ENCODE results near the gene DNM3. TPM values are rescaled to one million over a fixed set of nuclear protein-coding genes. Genes with fewer than 3 reads are reported as not detected.

The DNM3 gene
- polyA plus RNA-seq, 1 donor (not counting 4 experiments of a cell fraction or from before 2014, with no cell fraction given), result 2.0 TPM

DNA sequence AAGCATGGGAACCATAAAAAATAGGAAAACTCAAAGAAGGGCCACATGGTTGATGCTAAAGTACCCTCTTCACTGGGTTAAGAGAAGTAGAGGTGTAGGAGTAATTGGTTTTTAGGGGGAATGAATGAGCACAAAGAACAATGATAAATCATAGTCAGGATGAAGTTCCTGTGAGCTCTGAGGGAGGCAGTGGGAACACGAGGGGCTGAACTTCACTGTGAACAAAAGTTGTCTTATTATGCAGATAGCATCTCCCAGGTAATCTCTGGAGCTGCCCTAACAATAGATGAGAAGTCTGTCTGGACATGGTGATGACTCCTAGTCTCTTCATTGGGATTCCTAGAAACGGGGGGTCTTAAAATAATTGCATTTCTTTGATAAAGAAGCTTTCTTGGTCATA, 127.9 kb downstream of the DNM3 start:
- no peaks in the 10 kb centered on the region for H3K36me3 ChIP-seq (ENCODE audit: control insufficient read depth in 2 of 2, extremely low read depth in 1 of 2, insufficient read depth in 2 of 2, low read length in 2 of 2)
- no peaks in the 10 kb centered on the region for H3K9me1 ChIP-seq (ENCODE audit: control insufficient read depth, extremely low read depth, insufficient read depth, low read length)
- H4K20me1 ChIP-seq (ENCODE audit: control insufficient read depth, extremely low read depth, insufficient read depth, low read length), result no peaks in the 10 kb centered on the region
- H3K27me3 ChIP-seq (ENCODE audit: control insufficient read depth, extremely low read depth, insufficient read depth, low read length), result no peaks in the 10 kb centered on the region
- TF ChIP-seq CTCF (optimal IDR thresholded peaks at IDR 0.05 in 1 of 3, IDR thresholded peaks at IDR 0.05 in 1 of 3, conservative IDR thresholded peaks at IDR 0.05 in 1 of 3; ENCODE audit: extremely low read depth in 1 of 3, insufficient read depth in 2 of 3, low read length in 3 of 3) (no peak), EZH2 (IDR thresholded peaks at IDR 0.05; ENCODE audit: low read length) (no peak)
- no peak overlapping the region for H3K27ac ChIP-seq (ENCODE audit: control insufficient read depth, insufficient read depth, low read length)
- no peaks in the 10 kb centered on the region for H3K79me2 ChIP-seq (ENCODE audit: control insufficient read depth, insufficient read depth, low read length)
- H3K4me3 ChIP-seq (ENCODE audit: control insufficient read depth in 2 of 3, extremely low read depth in 1 of 3, insufficient read depth in 2 of 3, low read depth in 1 of 3, low read length in 3 of 3), result no peak overlapping the region
- H3K9ac ChIP-seq (ENCODE audit: control insufficient read depth, extremely low read depth, insufficient read depth, low read length), result no peak overlapping the region
- H2AFZ ChIP-seq (ENCODE audit: control insufficient read depth, low read length), result no peak overlapping the region
- FAIRE-seq (no peak), DNase-seq (ENCODE audit: low read depth, low spot score) (no peak)
- no peak overlapping the region for H3K4me2 ChIP-seq (ENCODE audit: control insufficient read depth, extremely low read depth, insufficient read depth, low read depth, low read length)
- peaks cover 8% of the 10 kb centered on the region for H3K4me1 ChIP-seq (ENCODE audit: control insufficient read depth, extremely low read depth, insufficient read depth, low read length)
- H3K9me3 ChIP-seq (ENCODE audit: control insufficient read depth, low read depth, low read length), result no peaks in the 10 kb centered on the region
- dilution Hi-C loops (cut with MboI; ENCODE audit: extremely low pct_ligation_motif_present, low sequenced_read_pairs), result no loop called here

- Histone ChIP-seq H3K27ac (ENCODE audit: control insufficient read depth, insufficient read depth, low read length) (no peak overlapping the region), H4K20me1 (ENCODE audit: control insufficient read depth, extremely low read depth, insufficient read depth, low read length) (no peaks in the 10 kb centered on the region), H3K27me3 (ENCODE audit: control insufficient read depth, extremely low read depth, insufficient read depth, low read length) (no peaks in the 10 kb centered on the region), H3K9ac (ENCODE audit: control insufficient read depth, extremely low read depth, insufficient read depth, low read length) (no peak overlapping the region), H3K4me1 (ENCODE audit: control insufficient read depth, extremely low read depth, insufficient read depth, low read length) (peaks cover 8% of the 10 kb centered on the region), H3K9me1 (ENCODE audit: control insufficient read depth, extremely low read depth, insufficient read depth, low read length) (no peaks in the 10 kb centered on the region), H2AFZ (ENCODE audit: control insufficient read depth, low read length) (no peak overlapping the region), H3K79me2 (ENCODE audit: control insufficient read depth, insufficient read depth, low read length) (no peaks in the 10 kb centered on the region), H3K36me3 (ENCODE audit: control insufficient read depth in 2 of 2, extremely low read depth in 1 of 2, insufficient read depth in 2 of 2, low read length in 2 of 2) (no peaks in the 10 kb centered on the region), H3K9me3 (ENCODE audit: control insufficient read depth, low read depth, low read length) (no peaks in the 10 kb centered on the region), H3K4me2 (ENCODE audit: control insufficient read depth, extremely low read depth, insufficient read depth, low read depth, low read length) (no peak overlapping the region), H3K4me3 (ENCODE audit: control insufficient read depth in 2 of 3, extremely low read depth in 1 of 3, insufficient read depth in 2 of 3, low read depth in 1 of 3, low read length in 3 of 3) (no peak overlapping the region)
- FAIRE-seq, result no peak
- no peak for DNase-seq (ENCODE audit: low read depth, low spot score)
- dilution Hi-C loops (cut with MboI; ENCODE audit: extremely low pct_ligation_motif_present, low sequenced_read_pairs), result no loop called here
- TF ChIP-seq EZH2 (IDR thresholded peaks at IDR 0.05; ENCODE audit: low read length) (no peak), CTCF (optimal IDR thresholded peaks at IDR 0.05 in 1 of 3, IDR thresholded peaks at IDR 0.05 in 1 of 3, conservative IDR thresholded peaks at IDR 0.05 in 1 of 3; ENCODE audit: extremely low read depth in 1 of 3, insufficient read depth in 2 of 3, low read length in 3 of 3) (no peak)
Observed at GRCh38 chr1:171969813-171970212, 128.5 kb downstream of the DNM3 start.
